GM06990 (cell line): Measurements from ENCODE around the gene ATOH7.
"Not testable (repeated sequence)": the region's sequence is repeated elsewhere in the genome, so short reads cannot be mapped to it uniquely, and the experiment has no call there.

ENCODE experiments used
- DNase-seq: peaks from one replicate; pipeline ENCODE4 v3.0.0-alpha.2; 2011; ENCODE audit not compliant: insufficient read length; ENCODE audit errors: extremely low read depth
- H3K27me3 ChIP-seq: replicated peaks from 2 replicates; pipeline ENCODE4 v1.6.0; 2011; ENCODE audit warnings: low read length; ENCODE audit not compliant: control insufficient read depth, insufficient read depth
- H3K36me3 ChIP-seq: 2 replicates; pipeline ENCODE4 v1.5.1; 2011; ENCODE audit warnings: low read length; ENCODE audit not compliant: control insufficient read depth, insufficient read depth
- H3K4me3 ChIP-seq: replicated peaks from 2 replicates; pipeline ENCODE4 v1.5.1; 2011; ENCODE audit warnings: low read depth, mild to moderate bottlenecking, control low read depth, low read length
- TF ChIP-seq, protein P1 (sequence below): IDR thresholded peaks from 2 replicates; pipeline ENCODE4 v1.5.1; 2011; ENCODE audit warnings: low read length, control low read depth, mild to moderate bottlenecking, inconsistent platforms; ENCODE audit not compliant: insufficient read depth, poor library complexity, severe bottlenecking

The ATOH7 gene

GRCh38 chr10:68251625-68252495 lies 19.9 kb upstream of the ATOH7 start:
- Histone ChIP-seq H3K36me3 (no peaks in the 10 kb centered on the region), H3K27me3 (no peaks in the 10 kb centered on the region), H3K4me3 (no peak overlapping the region; the same call in 1 of the 2 replicates)
- no peak for DNase-seq
- TF ChIP-seq, protein P1, sequence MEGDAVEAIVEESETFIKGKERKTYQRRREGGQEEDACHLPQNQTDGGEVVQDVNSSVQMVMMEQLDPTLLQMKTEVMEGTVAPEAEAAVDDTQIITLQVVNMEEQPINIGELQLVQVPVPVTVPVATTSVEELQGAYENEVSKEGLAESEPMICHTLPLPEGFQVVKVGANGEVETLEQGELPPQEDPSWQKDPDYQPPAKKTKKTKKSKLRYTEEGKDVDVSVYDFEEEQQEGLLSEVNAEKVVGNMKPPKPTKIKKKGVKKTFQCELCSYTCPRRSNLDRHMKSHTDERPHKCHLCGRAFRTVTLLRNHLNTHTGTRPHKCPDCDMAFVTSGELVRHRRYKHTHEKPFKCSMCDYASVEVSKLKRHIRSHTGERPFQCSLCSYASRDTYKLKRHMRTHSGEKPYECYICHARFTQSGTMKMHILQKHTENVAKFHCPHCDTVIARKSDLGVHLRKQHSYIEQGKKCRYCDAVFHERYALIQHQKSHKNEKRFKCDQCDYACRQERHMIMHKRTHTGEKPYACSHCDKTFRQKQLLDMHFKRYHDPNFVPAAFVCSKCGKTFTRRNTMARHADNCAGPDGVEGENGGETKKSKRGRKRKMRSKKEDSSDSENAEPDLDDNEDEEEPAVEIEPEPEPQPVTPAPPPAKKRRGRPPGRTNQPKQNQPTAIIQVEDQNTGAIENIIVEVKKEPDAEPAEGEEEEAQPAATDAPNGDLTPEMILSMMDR, result no peak

GRCh38 chr10:68251151-68251550 lies 19.2 kb upstream of the ATOH7 start:
- no peak for DNase-seq
- H3K4me3 ChIP-seq, result no peak overlapping the region
- TF ChIP-seq, protein P1, result no peak
- H3K36me3 ChIP-seq, result no peaks in the 10 kb centered on the region
- no peaks in the 10 kb centered on the region for H3K27me3 ChIP-seq

DNA sequence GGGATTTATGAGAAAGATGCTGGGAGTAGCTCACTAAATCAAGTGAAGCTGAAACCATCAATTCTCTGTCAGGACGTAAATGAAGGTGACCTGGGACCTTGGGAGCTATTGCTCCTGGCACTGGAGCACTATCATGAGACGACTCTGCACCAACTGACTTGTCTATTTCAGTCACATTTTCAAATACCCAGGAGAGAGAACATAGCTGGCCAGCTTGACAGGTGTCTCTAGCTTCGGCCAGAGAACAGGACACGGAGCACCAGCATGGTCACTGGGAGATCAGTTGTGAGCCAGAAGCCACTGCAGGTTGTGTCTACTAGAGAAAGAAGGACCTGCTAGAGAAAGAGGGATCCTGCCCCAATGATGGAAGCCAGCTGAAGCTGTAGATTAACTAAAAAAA lies 17.4 kb upstream of the ATOH7 start:
- H3K36me3 ChIP-seq, result no peaks in the 10 kb centered on the region
- H3K4me3 ChIP-seq, result no peak overlapping the region
- no peak for DNase-seq
- no peaks in the 10 kb centered on the region for H3K27me3 ChIP-seq
- TF ChIP-seq, protein P1, result no peak

DNA sequence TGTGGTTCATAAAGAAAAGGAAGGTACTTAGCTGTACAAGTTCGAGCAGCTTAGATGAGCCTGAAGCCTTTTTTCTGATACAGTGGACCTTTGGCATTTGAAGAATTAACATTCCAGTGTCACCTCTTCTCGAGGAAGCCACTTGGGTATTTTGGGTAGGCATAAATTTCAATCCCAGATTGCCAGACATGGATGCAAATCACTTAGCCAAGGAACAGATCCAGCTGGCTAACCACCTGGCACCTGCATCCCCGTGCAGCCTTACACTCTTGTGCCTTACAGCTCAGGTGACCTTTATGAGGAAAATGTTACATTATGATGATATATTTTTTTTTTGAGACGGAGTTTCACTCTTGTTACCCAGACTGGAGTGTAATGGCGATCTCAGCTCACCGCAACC lies 16.0 kb upstream of the ATOH7 start:
- Histone ChIP-seq H3K36me3 (no peaks in the 10 kb centered on the region), H3K4me3 (no peak overlapping the region), H3K27me3 (no peaks in the 10 kb centered on the region)
- TF ChIP-seq, protein P1, result no peak
- no peak for DNase-seq

- H3K27me3 ChIP-seq, H3K4me3 ChIP-seq, DNase-seq, H3K36me3 ChIP-seq: not testable (repeated sequence)
Measured at GRCh38 chr10:68246397-68246796, 14.5 kb upstream of the ATOH7 start.

DNA sequence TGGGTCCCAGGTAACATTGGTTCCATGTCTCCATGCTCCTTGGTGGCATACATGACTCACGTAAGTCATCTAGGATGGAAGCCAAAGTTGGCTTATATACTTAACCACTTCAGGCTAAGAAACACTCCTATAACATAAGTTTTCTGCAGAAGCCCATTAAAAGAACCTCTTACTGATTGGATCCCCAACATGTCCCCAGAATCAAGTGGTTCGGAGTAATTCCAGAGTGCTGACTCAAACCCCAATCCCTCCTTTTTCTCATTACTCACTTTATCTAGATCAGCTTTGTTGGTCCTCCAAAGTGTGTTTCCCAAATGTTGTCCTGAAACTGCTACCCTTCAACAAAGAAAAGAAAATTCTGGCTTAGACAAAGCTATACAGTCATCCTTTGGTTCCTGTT lies 10.1 kb upstream of the ATOH7 start:
- TF ChIP-seq, protein P1, result no peak
- DNase-seq, result no peak
- no peaks in the 10 kb centered on the region for H3K36me3 ChIP-seq
- no peak overlapping the region for H3K4me3 ChIP-seq
- no peaks in the 10 kb centered on the region for H3K27me3 ChIP-seq
